Thymus (tissue), 11 donors: ENCODE data around the gene SPCS1. TPM values are rescaled to one million over a fixed set of nuclear protein-coding genes. Genes with fewer than 3 reads are reported as not detected.
A peak's percentile ranks its signal among the peaks of the same experiment; 100 is the strongest.
"Not testable (repeated sequence)": the region's sequence is repeated elsewhere in the genome, so short reads cannot be mapped to it uniquely, and the experiment has no call there.

Experiments used
- DNase-seq, 9 donors: peaks; one replicate each; pipeline ENCODE4 v3.0.0-alpha.2; 2013; ENCODE audit warnings: low spot score in 9 of 9, low read depth in 6 of 9, missing footprints in 1 of 9
- H3K27ac ChIP-seq, 2 donors: one replicate each; pipeline ENCODE4 v1.5.1; 2013; ENCODE audit warnings: control low read depth in 1 of 2, low read depth in 1 of 2, low read length in 1 of 2, mild to moderate bottlenecking in 1 of 2, moderate library complexity in 1 of 2
- H3K27me3 ChIP-seq, 2 donors: one replicate each; pipeline ENCODE4 v1.5.1; 2013; ENCODE audit warnings: low read length in 1 of 2; ENCODE audit not compliant: control insufficient read depth in 2 of 2, insufficient read depth in 1 of 2
- H3K36me3 ChIP-seq, 2 donors: one replicate each; pipeline ENCODE4 v1.5.1; 2013; ENCODE audit warnings: low read length in 1 of 2, mild to moderate bottlenecking in 1 of 2, moderate library complexity in 1 of 2; ENCODE audit not compliant: control insufficient read depth in 2 of 2, insufficient read depth in 2 of 2
- H3K4me1 ChIP-seq, 2 donors: one replicate each; pipeline ENCODE4 v1.5.1; 2013; ENCODE audit warnings: low read length in 2 of 2; ENCODE audit not compliant: control insufficient read depth in 2 of 2, insufficient read depth in 2 of 2
- H3K4me3 ChIP-seq, 2 donors: one replicate each; pipeline ENCODE4 v1.5.1; 2013; ENCODE audit warnings: low read length in 2 of 2, control low read depth in 1 of 2, mild to moderate bottlenecking in 1 of 2
- H3K9me3 ChIP-seq, 2 donors: one replicate each; pipeline ENCODE4 v1.5.1; 2013; ENCODE audit warnings: low read length in 1 of 2, mild to moderate bottlenecking in 1 of 2; ENCODE audit not compliant: control insufficient read depth in 2 of 2, insufficient read depth in 1 of 2
- WGBS: extraction: QIAGEN DNeasy Blood & Tissue Kit; methylation state at CpG from one replicate; pipeline ENCODE4 v1.1.7; 2013; 5-methylcytosine and 5-hydroxymethylcytosine counted together
- polyA plus RNA-seq: library from polyadenylated mRNA; stranded (reverse); fragments of 200-250 nt; gene quantifications from one replicate; pipeline ENCODE4 v1.2.3, GENCODE V29; 2013
- total RNA-seq: library from RNA; stranded (reverse); fragments of 120-200 nt; gene quantifications from one replicate; pipeline ENCODE4 v1.2.4, GENCODE V29; 2013
- donor health status: healthy.

SPCS1 gene
- total and polyA plus RNA-seq, 2 donors: 71.0 to 167 TPM

DNA sequence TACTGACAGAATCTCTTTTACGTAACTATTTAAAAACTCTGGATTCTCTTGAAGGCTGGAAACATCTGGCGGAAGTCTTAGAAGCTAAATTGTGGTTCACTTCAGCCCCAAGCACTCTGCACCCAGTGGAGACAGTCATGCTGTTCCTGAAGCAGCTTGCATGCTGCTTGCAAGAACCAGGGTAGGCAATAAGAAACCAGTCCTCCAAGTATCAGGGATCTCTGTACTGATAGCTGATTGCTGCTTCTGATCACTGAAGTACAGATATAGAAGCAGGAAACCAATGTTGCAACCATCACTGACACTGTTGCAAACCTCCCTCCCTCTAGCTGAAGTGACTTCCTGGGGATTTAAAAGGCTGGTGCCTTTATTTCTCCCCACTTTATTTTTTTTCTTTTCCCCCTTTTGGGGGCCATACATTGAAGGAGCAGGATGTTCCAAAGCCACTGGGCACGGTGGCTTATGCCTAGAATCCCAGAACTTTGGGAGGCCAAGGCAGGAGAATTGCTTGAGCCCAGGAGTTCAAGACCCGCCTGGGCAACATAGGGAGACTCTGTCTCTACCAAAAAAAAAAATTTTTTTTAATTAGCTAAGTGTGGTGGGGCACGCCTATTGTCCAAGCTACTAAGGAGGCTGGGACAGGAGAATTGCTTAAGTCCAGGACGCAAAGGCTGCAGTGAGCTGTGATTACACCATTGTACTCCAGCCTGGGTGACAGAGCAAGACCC, 15.3 kb downstream of the SPCS1 start:
- Histone ChIP-seq H3K4me1 (peaks cover 24 to 25% of the 10 kb centered on the region in 2 donors), H3K4me3 (no peak overlapping the region), H3K9me3 (peaks cover 0 to 7% of the 10 kb centered on the region in 2 donors), H3K36me3 (peaks cover 6 to 9% of the 10 kb centered on the region in 2 donors), H3K27me3 (no peaks in the 10 kb centered on the region), H3K27ac (peak overlapping the region; percentile 86 to 87)
- peak; percentile 58 to 92 (median 82) for DNase-seq
- 55% methylated on average over 6 of the region's 6 CpGs for WGBS

DNA sequence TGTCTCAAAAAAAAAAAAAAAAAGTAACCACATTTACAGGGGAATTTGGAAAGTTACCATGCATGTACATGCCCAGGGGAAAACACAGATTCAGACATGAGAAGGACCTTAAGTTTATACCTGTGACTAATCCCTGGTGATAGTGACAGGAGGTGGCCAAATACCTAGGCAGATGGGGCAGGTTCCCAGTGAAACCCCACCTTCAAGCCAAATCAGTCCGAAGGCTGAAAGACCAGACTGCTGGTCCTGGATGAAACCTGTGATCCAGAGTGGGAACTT, 15.8 kb downstream of the SPCS1 start:
- H3K27ac ChIP-seq: peak overlapping the region; percentile 18 to 87
- peaks cover 0 to 7% of the 10 kb centered on the region in 2 donors for H3K9me3 ChIP-seq
- H3K36me3 ChIP-seq: peaks cover 6 to 9% of the 10 kb centered on the region in 2 donors
- H3K4me3 ChIP-seq: no peak overlapping the region
- H3K27me3 ChIP-seq: no peaks in the 10 kb centered on the region
- peaks cover 24 to 25% of the 10 kb centered on the region in 2 donors for H3K4me1 ChIP-seq
- 98% methylated on average over 1 of the region's 1 CpG for WGBS
- no peak for DNase-seq

DNA sequence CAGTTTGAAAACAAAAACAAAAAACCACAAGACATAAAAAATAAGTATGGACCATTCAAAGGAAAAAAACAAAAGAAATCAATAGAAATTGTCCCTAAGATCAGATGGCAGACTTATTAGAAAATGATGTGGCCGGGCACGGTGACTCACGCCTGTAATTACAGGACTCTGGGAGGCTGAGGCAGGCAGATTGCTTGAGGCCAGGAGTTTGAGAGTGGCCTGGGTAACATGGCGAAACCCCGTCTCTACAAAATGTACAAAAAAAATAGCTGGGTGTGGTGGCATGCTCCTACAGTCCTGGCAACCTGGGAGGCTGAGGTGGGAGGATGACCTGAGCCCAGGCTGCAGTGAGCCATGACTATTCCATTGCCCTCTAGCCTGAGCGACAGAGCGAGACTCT, 16.6 kb downstream of the SPCS1 start:
- H3K27ac ChIP-seq: no peak overlapping the region
- no peaks in the 10 kb centered on the region for H3K27me3 ChIP-seq
- WGBS: 97% methylated on average over 7 of the region's 7 CpGs
- peaks cover 6% of the 10 kb centered on the region in 2 donors for H3K36me3 ChIP-seq
- no peak overlapping the region for H3K4me3 ChIP-seq
- peaks cover 0 to 7% of the 10 kb centered on the region in 2 donors for H3K9me3 ChIP-seq
- peaks cover 24 to 25% of the 10 kb centered on the region in 2 donors for H3K4me1 ChIP-seq
- no peak for DNase-seq

DNA sequence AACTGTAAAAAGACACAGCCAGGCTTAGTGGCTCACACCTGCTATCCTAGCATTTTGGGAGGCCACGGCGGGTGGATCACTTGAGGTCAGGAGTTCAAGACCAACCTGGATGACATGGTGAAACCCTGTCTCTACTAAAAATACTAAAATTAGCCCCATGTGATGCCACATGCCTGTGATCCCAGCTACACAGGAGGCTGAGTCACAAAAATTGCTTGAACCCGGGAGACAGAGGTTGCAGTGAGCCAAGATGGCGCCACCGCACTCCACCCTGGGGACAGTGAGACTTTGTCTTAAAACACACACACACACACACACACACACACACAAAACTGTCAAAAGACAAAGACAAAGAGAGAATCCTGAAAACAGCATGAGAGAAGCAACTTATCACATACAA, 18.0 kb downstream of the SPCS1 start:
- no peak for DNase-seq
- Histone ChIP-seq H3K27me3 (no peaks in the 10 kb centered on the region), H3K9me3 (peaks cover 0 to 8% of the 10 kb centered on the region in 2 donors), H3K36me3 (peaks cover 2 to 5% of the 10 kb centered on the region in 2 donors), H3K27ac (no peak overlapping the region), H3K4me3 (no peak overlapping the region), H3K4me1 (peaks cover 24 to 25% of the 10 kb centered on the region in 2 donors)
- WGBS: 98% methylated on average over 5 of the region's 5 CpGs

DNA sequence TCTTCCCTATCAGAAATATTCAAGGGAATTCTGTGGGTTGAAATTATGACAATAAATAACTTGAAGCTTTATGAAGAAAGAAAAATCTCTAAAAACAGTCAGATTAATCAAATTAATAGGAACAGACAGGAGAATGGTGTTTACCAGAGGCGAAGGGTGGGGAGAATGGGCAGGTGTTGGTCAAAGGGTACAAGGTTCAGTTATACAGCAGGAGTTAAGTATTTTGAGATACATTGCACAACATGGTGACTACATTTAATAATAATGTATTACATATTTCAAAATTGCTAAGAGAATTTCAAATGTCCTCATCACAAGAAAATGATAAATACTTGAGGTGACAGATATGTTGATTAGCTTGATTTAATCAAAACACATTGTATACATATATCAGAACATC, 18.6 kb downstream of the SPCS1 start:
- H3K4me3 ChIP-seq: no peak overlapping the region
- no peaks in the 10 kb centered on the region for H3K27me3 ChIP-seq
- no peak overlapping the region for H3K27ac ChIP-seq
- peaks cover 0 to 2% of the 10 kb centered on the region in 2 donors for H3K36me3 ChIP-seq
- peaks cover 0 to 10% of the 10 kb centered on the region in 2 donors for H3K9me3 ChIP-seq
- 98% methylated on average over 1 of the region's 1 CpG for WGBS
- DNase-seq: no peak
- H3K4me1 ChIP-seq: peaks cover 24 to 25% of the 10 kb centered on the region in 2 donors

DNA sequence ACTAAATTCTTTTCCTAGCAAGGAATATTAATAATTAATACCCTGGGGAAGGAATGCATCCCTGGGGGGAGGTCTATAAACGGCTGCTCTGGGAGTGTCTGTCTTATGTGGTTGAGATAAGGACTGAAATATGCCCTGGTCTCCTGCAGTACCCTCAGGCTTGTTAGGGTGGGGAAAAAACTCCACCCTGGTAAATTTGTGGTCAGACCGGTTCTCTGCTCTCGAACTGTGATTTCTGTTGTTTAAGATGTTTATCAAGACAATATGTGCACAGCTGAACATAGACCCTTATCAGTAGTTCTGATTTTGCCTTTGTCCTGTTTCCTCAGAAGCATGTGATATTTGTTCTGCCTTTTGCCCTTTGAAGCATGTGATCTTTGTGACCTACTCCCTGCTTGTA, 22.8 kb downstream of the SPCS1 start:
- 93% methylated on average over 3 of the region's 3 CpGs for WGBS
- H3K4me3 ChIP-seq, H3K4me1 ChIP-seq, H3K27ac ChIP-seq, DNase-seq, H3K27me3 ChIP-seq: not testable (repeated sequence)
- Histone ChIP-seq H3K9me3 (peaks cover 0 to 14% of the 10 kb centered on the region in 2 donors), H3K36me3 (peaks cover 9 to 17% of the 10 kb centered on the region in 2 donors)

DNA sequence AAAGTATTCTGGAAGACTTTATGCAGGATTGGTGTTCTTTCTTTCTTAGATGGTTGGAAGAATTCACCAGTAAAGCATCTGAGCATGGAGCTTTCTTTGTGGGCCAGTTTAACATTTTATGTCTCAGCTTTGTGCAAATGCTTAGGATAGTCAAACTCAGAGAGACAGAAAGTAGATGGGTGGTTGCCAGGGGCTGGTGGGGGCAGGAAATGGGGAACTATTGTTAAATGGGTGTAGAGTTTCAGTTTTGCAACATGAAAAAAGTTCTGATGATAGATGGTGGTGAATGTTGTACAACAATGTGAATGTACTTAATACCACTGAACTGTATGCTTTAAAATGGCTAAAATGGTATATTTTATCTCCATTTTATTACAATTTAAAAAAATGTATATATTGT, 24.8 kb downstream of the SPCS1 start:
- no peak for DNase-seq
- no peak overlapping the region for H3K27ac ChIP-seq
- H3K36me3 ChIP-seq: peaks cover 9 to 24% of the 10 kb centered on the region in 2 donors
- no peaks in the 10 kb centered on the region for H3K4me1 ChIP-seq
- peaks cover 0 to 14% of the 10 kb centered on the region in 2 donors for H3K9me3 ChIP-seq
- no peak overlapping the region for H3K4me3 ChIP-seq
- H3K27me3 ChIP-seq: no peaks in the 10 kb centered on the region

DNA sequence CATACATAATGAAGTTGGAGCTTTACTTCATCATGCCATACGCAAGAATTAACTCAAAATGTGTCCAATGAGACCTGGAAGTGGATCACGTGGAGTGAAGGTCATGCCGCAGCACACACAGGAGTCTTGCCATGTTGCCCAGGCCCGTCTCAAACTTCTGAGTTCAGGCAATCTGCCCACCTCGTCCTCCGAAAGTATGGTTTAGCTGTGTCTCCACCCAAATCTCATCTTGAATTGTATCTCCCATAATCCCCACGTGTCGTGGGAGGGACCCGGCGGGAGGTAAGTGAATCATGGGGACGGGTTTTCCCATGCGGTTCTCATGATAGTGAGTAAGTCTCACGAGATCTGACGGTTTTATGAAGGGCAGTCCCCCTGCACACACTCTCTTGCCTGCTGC, 25.7 kb downstream of the SPCS1 start:
- no peak overlapping the region for H3K4me3 ChIP-seq
- peaks cover 0 to 14% of the 10 kb centered on the region in 2 donors for H3K9me3 ChIP-seq
- H3K27me3 ChIP-seq: no peaks in the 10 kb centered on the region
- peaks cover 9 to 30% of the 10 kb centered on the region in 2 donors for H3K36me3 ChIP-seq
- no peaks in the 10 kb centered on the region for H3K4me1 ChIP-seq
- no peak for DNase-seq
- H3K27ac ChIP-seq: no peak overlapping the region
- WGBS: 98% methylated on average over 14 of the region's 14 CpGs

DNA sequence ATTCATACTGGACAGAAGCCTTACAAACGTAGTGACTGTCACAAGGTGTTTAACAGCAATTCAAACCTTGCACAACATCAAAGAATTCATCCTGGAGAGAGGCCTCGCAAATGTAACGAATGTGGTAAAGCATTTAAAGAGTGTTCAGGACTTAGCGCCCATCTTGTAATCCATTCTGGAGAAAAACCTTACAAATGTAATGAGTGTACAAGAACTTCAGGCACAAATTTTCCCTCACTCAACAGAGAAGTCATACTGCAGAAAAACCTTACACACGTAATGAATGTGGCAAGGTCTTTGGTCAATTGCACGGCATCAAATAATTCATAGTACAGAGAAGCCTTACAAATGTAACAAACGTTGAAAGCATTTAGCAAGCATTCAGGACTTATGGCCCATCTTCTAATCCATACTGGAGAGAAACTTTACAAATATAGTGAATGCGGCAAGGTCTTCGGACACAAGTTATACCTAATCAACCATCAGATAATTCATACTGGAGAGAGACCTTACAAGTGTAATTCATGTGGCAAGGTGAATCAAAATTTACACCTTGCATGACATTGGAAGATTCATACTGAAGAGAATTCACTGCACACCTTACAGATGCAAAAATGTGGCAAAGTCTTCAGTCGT, 27.5 kb downstream of the SPCS1 start:
- Histone ChIP-seq H3K27ac (no peak overlapping the region), H3K36me3 (peaks cover 17 to 39% of the 10 kb centered on the region in 2 donors), H3K27me3 (no peaks in the 10 kb centered on the region), H3K4me3 (no peak overlapping the region), H3K4me1 (no peaks in the 10 kb centered on the region), H3K9me3 (peaks cover 0 to 9% of the 10 kb centered on the region in 2 donors)
- WGBS: 98% methylated on average over 10 of the region's 10 CpGs
- DNase-seq: no peak
